Measurements from ENCODE around the gene LEP. TPM values are rescaled to one million over a fixed set of nuclear protein-coding genes. Genes with fewer than 3 reads are reported as not detected.

Gene LEP
- total RNA-seq, 2 donors from 2014 or later = not detected

GRCh38 chr7:128203047-128203491, 38.0 kb upstream of the LEP start:
- Histone ChIP-seq H3K36me3 (no peaks in the 10 kb centered on the region), H3K27me3 (replicated peaks; ENCODE audit: insufficient read depth) (peaks cover 14% of the 10 kb centered on the region), H3K4me1 (replicated peaks) (no peaks in the 10 kb centered on the region), H3K4me3 (no peak overlapping the region), H3K27ac (no peak overlapping the region), H3K9me3 (no peaks in the 10 kb centered on the region)
- TF ChIP-seq POLR2A (IDR thresholded peaks at IDR 0.05) (no peak), CTCF (IDR thresholded peaks at IDR 0.05) (no peak), POLR2AphosphoS5 (IDR thresholded peaks at IDR 0.05) (no peak)
- WGBS = 33% methylated on average over 12 of the region's 12 CpGs
- intact Hi-C loops (cut with DNase I) = loop anchor here (10.0 kb wide), 1 partner anchor 168 kb away; the partner anchor contains the start of gene LRRC4
- DNase-seq (ENCODE audit: low spot score) = no peak

GRCh38 chr7:128203710-128204214, 37.3 kb upstream of the LEP start:
- intact Hi-C loops (cut with DNase I) = loop anchor here (10.0 kb wide), 1 partner anchor 169 kb away; the partner anchor contains the start of gene LRRC4
- H3K36me3 ChIP-seq = no peaks in the 10 kb centered on the region
- no peaks in the 10 kb centered on the region for H3K9me3 ChIP-seq
- TF ChIP-seq CTCF (IDR thresholded peaks at IDR 0.05) (no peak), POLR2A (IDR thresholded peaks at IDR 0.05) (no peak), POLR2AphosphoS5 (IDR thresholded peaks at IDR 0.05) (no peak)
- H3K4me3 ChIP-seq = no peak overlapping the region
- peaks cover 14% of the 10 kb centered on the region for H3K27me3 ChIP-seq (replicated peaks; ENCODE audit: insufficient read depth)
- 48% methylated on average over 8 of the region's 8 CpGs for WGBS
- no peaks in the 10 kb centered on the region for H3K4me1 ChIP-seq (replicated peaks)
- no peak for DNase-seq (ENCODE audit: low spot score)
- no peak overlapping the region for H3K27ac ChIP-seq

GRCh38 chr7:128204455-128204854, 36.6 kb upstream of the LEP start:
- H3K9me3 ChIP-seq = no peaks in the 10 kb centered on the region
- H3K36me3 ChIP-seq = no peaks in the 10 kb centered on the region
- WGBS = 92% methylated on average over 5 of the region's 5 CpGs
- peaks cover 14% of the 10 kb centered on the region for H3K27me3 ChIP-seq (replicated peaks; ENCODE audit: insufficient read depth)
- intact Hi-C loops (cut with DNase I) = loop anchor here (10.0 kb wide), 1 partner anchor 170 kb away; the partner anchor contains the start of gene LRRC4
- DNase-seq (ENCODE audit: low spot score) = no peak
- H3K4me3 ChIP-seq = no peak overlapping the region
- TF ChIP-seq CTCF (IDR thresholded peaks at IDR 0.05) (no peak), POLR2A (IDR thresholded peaks at IDR 0.05) (no peak)
- H3K27ac ChIP-seq = no peak overlapping the region
- H3K4me1 ChIP-seq (replicated peaks) = no peaks in the 10 kb centered on the region

- intact Hi-C loops (cut with DNase I) = loop anchor here (5.0 to 10.0 kb wide), 2 partner anchors 68 to 170 kb away; partner anchors contain the start of gene LRRC4
- Histone ChIP-seq H3K4me3 (no peak overlapping the region), H3K27ac (no peak overlapping the region), H3K9me3 (no peaks in the 10 kb centered on the region), H3K27me3 (replicated peaks; ENCODE audit: insufficient read depth) (peaks cover 14% of the 10 kb centered on the region), H3K4me1 (replicated peaks) (no peaks in the 10 kb centered on the region), H3K36me3 (no peaks in the 10 kb centered on the region)
- WGBS = 95% methylated on average over 4 of the region's 4 CpGs
- TF ChIP-seq POLR2A (IDR thresholded peaks at IDR 0.05) (no peak), POLR2AphosphoS5 (IDR thresholded peaks at IDR 0.05) (no peak)
- no peak for DNase-seq (ENCODE audit: low spot score)
Measured at GRCh38 chr7:128205068-128205467, 36.0 kb upstream of the LEP start.

DNA sequence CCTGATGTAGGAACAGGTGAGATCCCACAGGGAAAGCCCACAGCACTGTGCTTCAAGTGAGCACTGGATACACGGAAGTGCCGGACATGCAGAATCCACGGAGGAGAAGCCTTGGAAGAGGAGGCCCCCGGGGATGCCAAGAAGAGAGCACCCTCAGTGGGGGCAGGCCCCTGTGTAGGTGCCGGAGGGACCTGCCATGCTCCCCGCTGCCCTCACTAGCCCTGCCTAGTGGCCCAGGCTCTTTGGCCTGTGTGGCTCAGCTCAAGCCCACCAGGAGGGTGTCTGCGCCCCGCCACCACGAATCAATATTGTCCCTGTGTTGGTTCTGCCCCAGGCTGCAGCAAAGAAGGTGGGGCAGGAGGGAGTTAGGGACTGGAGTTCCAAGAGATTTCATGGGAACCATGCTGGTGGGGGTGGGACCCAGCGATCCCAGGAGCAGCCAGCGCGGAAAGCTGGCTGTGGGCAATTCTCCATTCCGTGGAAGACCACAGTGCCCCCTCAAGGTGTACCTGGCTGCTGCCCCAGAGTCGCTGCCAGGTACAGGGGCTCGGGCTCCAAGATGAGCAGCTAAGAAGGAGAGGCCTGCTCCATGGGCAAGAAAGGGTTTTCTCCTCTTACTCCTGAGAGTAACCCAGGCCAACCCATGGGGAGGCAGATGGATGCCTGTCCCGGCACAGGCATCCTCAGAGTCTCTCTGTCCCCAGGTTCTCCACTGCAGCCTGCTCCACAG, 34.9 kb upstream of the LEP start:
- Histone ChIP-seq H3K9me3 (no peaks in the 10 kb centered on the region), H3K27me3 (replicated peaks; ENCODE audit: insufficient read depth) (peaks cover 14% of the 10 kb centered on the region), H3K4me3 (no peak overlapping the region), H3K4me1 (replicated peaks) (no peaks in the 10 kb centered on the region), H3K27ac (no peak overlapping the region), H3K36me3 (no peaks in the 10 kb centered on the region)
- TF ChIP-seq POLR2A (IDR thresholded peaks at IDR 0.05) (no peak), POLR2AphosphoS5 (IDR thresholded peaks at IDR 0.05) (no peak), CTCF (IDR thresholded peaks at IDR 0.05) (no peak)
- intact Hi-C loops (cut with DNase I) = loop anchor here (5.0 to 10.0 kb wide), 2 partner anchors 69 to 171 kb away; partner anchors contain the start of gene LRRC4
- WGBS = 85% methylated on average over 16 of the region's 16 CpGs
- no peak for DNase-seq (ENCODE audit: low spot score)
